GM12872 (cell line): ENCODE data around the gene COL18A1.
A peak's percentile ranks its signal among the peaks of the same experiment; 100 is the strongest.

Source experiments
- CTCF ChIP-seq: IDR thresholded peaks from 3 replicates; pipeline ENCODE4 v1.5.1; 2011; ENCODE audit warnings: low read depth, mild to moderate bottlenecking, low read length, moderate library complexity; ENCODE audit not compliant: insufficient read depth

The COL18A1 gene

GRCh38 chr21:45404730-45405270 is at the start of gene COL18A1:
Gene COL18A1 (plus strand): TSS chr21:45405165. CDS start chr21:45405231, 66 bp downstream.
- no peak for TF ChIP-seq CTCF

DNA sequence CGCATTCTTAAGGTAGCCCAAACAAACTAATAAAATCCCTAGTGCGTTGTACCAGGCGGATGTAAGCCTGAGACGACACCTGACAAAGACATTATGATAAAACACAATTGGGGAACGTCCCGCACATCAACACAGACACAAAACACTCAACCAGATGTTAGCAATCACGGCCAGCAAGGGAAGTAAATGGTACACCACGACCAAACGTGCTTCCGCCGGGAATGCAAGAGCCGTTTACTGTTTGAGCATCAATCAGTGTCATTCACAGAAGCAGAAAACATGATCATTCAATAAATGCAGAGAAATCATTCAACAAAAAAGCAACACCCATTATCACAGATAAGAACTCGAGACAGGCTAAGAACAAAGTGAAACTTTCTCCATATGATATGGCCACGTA is 49.4 kb upstream of the COL18A1 start:
- TF ChIP-seq CTCF = no peak

DNA sequence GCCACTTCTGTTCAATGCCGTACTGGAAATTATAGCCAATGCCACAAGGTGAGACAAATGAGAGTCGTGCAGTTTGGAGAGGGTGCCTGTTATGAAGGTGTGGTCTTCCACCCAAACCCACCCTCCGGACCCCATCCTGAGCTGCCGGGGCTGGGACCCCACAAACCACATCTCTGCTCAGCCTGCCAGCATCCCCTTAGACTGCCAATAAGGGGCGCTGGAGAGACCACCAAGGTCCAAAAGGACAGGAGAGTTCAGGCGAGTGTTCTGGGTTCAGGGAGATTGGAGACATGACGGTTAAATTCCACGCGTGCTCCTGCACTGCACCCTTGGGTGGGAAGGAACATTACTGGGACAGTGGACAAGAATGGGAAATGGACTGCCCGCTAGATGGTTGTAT is 48.7 kb upstream of the COL18A1 start:
- peak; percentile 25; the same call in 1 of the 3 replicates for TF ChIP-seq CTCF

GRCh38 chr21:45356653-45357435 is 48.1 kb upstream of the COL18A1 start:
- no peak for TF ChIP-seq CTCF

DNA sequence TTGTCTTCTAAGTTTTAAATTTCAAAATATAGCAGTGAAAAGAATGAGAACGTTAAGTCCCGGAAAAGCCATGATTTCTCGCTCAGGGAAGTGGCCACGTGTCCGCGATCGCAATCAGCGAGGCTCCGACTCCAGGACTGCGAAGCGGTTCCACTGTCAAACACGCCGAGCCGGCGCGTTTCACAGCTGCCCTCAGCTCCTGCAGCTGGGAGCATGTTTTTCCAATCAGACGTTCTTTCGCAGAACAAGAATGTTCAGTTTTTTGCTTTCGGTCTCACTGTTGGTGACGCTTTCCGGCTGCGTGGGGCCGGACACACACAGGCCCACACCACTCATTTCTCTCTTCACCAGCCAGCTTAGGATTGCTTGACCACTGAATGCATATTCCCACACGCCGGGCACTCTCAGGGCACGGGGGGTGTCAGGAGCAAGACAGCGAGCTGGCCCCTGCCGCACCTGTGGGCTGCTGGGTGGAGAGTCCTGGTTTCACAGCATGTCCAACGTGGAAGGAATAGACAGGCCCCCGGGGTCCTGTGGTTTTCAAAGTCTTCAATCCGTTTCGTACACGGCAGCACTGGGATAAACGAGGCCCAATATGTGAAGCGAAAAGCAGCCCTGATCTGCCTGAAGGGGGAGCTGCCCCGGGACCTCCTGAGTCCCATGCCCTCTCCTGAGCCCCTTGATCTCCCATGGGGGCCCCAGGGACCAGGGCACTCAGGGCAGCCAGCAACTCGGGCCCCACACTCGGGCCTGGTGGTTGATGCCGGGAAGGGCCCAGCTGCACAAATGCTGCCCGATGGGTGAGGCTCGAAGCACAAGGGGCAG is 47.3 kb upstream of the COL18A1 start:
- TF ChIP-seq CTCF = no peak

- no peak for TF ChIP-seq CTCF
Observed at GRCh38 chr21:45358261-45358670, 46.7 kb upstream of the COL18A1 start.

DNA sequence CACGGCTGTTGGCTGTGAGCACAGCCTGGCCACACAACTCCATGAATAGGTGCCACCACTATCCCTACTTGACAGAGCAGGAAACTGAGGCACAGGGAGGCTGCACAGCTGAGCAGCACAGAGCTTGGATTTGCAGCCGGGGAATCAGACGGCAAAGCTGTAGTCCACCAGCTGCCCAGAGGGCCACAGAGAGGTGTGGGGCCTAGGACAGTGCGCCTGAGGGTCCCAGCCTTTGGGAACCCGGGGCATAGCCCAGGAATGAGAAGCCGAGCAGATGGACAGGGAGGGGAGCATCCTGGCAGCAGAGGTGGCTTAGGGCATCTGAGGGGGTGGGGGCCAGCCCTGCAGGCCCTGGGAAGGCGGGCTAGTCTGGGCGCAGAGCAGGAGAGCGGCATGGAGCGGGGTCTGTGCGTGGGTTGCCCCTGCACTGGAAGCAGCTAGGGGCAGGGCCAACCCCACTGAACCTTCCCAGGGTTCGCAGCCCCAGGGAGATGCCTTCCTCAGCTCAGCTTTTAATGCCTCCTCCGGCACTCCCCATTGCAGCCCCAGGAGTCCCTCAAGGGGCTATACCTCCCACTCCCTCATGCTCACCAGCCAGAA is 46.2 kb upstream of the COL18A1 start:
- TF ChIP-seq CTCF = no peak
